ENCODE results near the gene ZNF217. TPM values are rescaled to one million over a fixed set of nuclear protein-coding genes. Genes with fewer than 3 reads are reported as not detected.
A peak's percentile ranks its signal among the peaks of the same experiment; 100 is the strongest.

The ZNF217 gene
- polyA plus RNA-seq, 2 of the 4 experiments (the other 2 are of a cell fraction), result 22.2 to 30.5 TPM

GRCh38 chr20:53581444-53582250 lies 12.0 kb downstream of the ZNF217 start:
- ChIA-PET CTCF (interaction anchor here (1.1 to 8.9 kb wide), 8 partner anchors 12 to 357 kb away, joined by 3 to 120 read pairs (median 6); partner anchors contain the start of gene ZNF217), POLR2A (interaction anchor here (0.8 to 2.0 kb wide), 5 partner anchors 12 to 358 kb away, joined by 3 to 18 read pairs (median 4); partner anchors contain the start of gene ZNF217)
- H3K4me3 ChIP-seq, result no peak overlapping the region
- FAIRE-seq, result no peak
- H3K4me1 ChIP-seq, result peaks cover 91% of the 10 kb centered on the region
- peak overlapping the region; percentile 75 to 87; a peak in 5 of 6 replicates for H3K27ac ChIP-seq
- TF ChIP-seq CBX8 (IDR thresholded peaks at IDR 0.05) (no peak), CTCF (IDR thresholded peaks at IDR 0.05) (no peak), USF2 (IDR thresholded peaks at IDR 0.05) (no peak)
- 94% methylated on average over 44 of the region's 44 CpGs for WGBS (ENCODE audit: missing lambda C conversion rate)
- H3K9me3 ChIP-seq, result no peaks in the 10 kb centered on the region
- H3K4me2 ChIP-seq, result peak overlapping the region; percentile 99; the same call in 2 of the 3 replicates
- no peak for DNase-seq (ENCODE audit: low read depth in 1 of 2, low spot score in 1 of 2)
- no peak for ATAC-seq

GRCh38 chr20:53580376-53581111 lies 13.1 kb downstream of the ZNF217 start:
- peak in 1 of 2 experiments; percentile 21; a peak in 3 of 6 replicates for ATAC-seq
- TF ChIP-seq RNF2 (IDR thresholded peaks at IDR 0.05; ENCODE audit: borderline replicate concordance, low read depth) (no peak), ELK1 (IDR thresholded peaks at IDR 0.05; ENCODE audit: low read depth, low read length) (no peak), ZNF302 (CRISPR knock-in tag; IDR thresholded peaks at IDR 0.05) (no peak), JUNB (IDR thresholded peaks at IDR 0.05) (no peak), CHD2 (IDR thresholded peaks at IDR 0.05; ENCODE audit: low read length, partially characterized antibody) (no peak), ZFP36 (IDR thresholded peaks at IDR 0.05; ENCODE audit: borderline replicate concordance, partially characterized antibody) (no peak), NR3C1 (IDR thresholded peaks at IDR 0.05) (no peak), CBX2 (IDR thresholded peaks at IDR 0.05; ENCODE audit: borderline replicate concordance, low read depth) (no peak), FOSL2 (IDR thresholded peaks at IDR 0.05) (no peak), FOSL2 (CRISPR knock-in tag; IDR thresholded peaks at IDR 0.05) (no peak), HES2 (IDR thresholded peaks at IDR 0.05) (no peak), POLR2A (IDR thresholded peaks at IDR 0.05; ENCODE audit: low read length) (no peak), GATA3 (IDR thresholded peaks at IDR 0.05; ENCODE audit: borderline replicate concordance) (no peak)
- CTCF ChIA-PET, result interaction anchor here (0.7 to 8.9 kb wide), 17 partner anchors 10 to 481 kb away, joined by 3 to 120 read pairs (median 5); partner anchors contain the start of gene ZNF217
- WGBS (ENCODE audit: missing lambda C conversion rate), result 71% methylated on average over 7 of the region's 7 CpGs
- POLR2A ChIA-PET, result interaction anchor here (1.4 to 2.0 kb wide), 5 partner anchors 13 to 359 kb away, joined by 3 to 11 read pairs (median 7); partner anchors contain the start of gene ZNF217
- H3K4me3 ChIP-seq, result peak overlapping the region; percentile 21; the same call in 2 of the 3 replicates
- peak overlapping the region; percentile 85 for H3K4me2 ChIP-seq
- peaks cover 80% of the 10 kb centered on the region for H3K4me1 ChIP-seq
- H3K9me3 ChIP-seq, result no peaks in the 10 kb centered on the region
- DNase-seq (ENCODE audit: low read depth in 1 of 2, low spot score in 1 of 2), result no peak
- no peak for FAIRE-seq
- peak overlapping the region; percentile 75 to 87 for H3K27ac ChIP-seq

Data from A549 (cell line).